GM23338 (cell line): Measurements from ENCODE around the gene TBCEL. TPM values are rescaled to one million over a fixed set of nuclear protein-coding genes. Genes with fewer than 3 reads are reported as not detected.

Experiments used
- ATAC-seq: fragments of 200-7000 bp; cut with Tn5 transposase; 3 replicates; pipeline ENCODE4 v1.9.1; 2020
- DNase-seq: peaks from one replicate; pipeline ENCODE4 v3.0.0-alpha.2; 2015; ENCODE audit warnings: low spot score
- H2AFZ ChIP-seq: fragments of 200-600 bp; sonication (generic); 2 replicates; pipeline ENCODE4 v1.8.0; 2016; ENCODE audit warnings: antibody characterized with exemption, mild to moderate bottlenecking, moderate library complexity
- H3F3A ChIP-seq: fragments of 200-600 bp; sonication (generic); replicated peaks from 2 replicates; pipeline ENCODE4 v1.8.0; 2017; ENCODE audit warnings: antibody characterized with exemption, mixed run types, low read depth
- H3K27ac ChIP-seq: fragments of 200-600 bp; sonication (generic); 2 replicates; pipeline ENCODE4 v1.6.1; 2016; ENCODE audit warnings: low read depth
- H3K27me3 ChIP-seq: fragments of 200-600 bp; sonication (generic); 2 replicates; pipeline ENCODE4 v1.8.0; 2016; ENCODE audit warnings: mild to moderate bottlenecking, mixed run types, moderate library complexity; ENCODE audit not compliant: insufficient read depth
- H3K36me3 ChIP-seq: fragments of 200-600 bp; sonication (generic); 2 replicates; pipeline ENCODE4 v1.8.0; 2016; ENCODE audit warnings: mild to moderate bottlenecking; ENCODE audit not compliant: insufficient read depth
- H3K4me1 ChIP-seq: fragments of 200-600 bp; sonication (generic); 2 replicates; pipeline ENCODE4 v1.8.0; 2016; ENCODE audit warnings: mild to moderate bottlenecking, moderate library complexity; ENCODE audit not compliant: insufficient read depth
- H3K4me2 ChIP-seq: fragments of 200-600 bp; sonication (generic); 2 replicates; pipeline ENCODE4 v1.7.1; 2017; ENCODE audit warnings: mixed run types
- H3K4me3 ChIP-seq: fragments of 200-600 bp; sonication (generic); 2 replicates; pipeline ENCODE4 v1.6.1; 2016; ENCODE audit warnings: mixed run types
- H3K79me2 ChIP-seq: fragments of 200-600 bp; sonication (generic); replicated peaks from 2 replicates; pipeline ENCODE4 v1.8.0; 2017; ENCODE audit warnings: mild to moderate bottlenecking; ENCODE audit not compliant: insufficient read depth
- H3K9me2 ChIP-seq: fragments of 200-600 bp; sonication (generic); 2 replicates; pipeline ENCODE4 v1.8.0; 2017; ENCODE audit not compliant: insufficient read depth
- H4K20me1 ChIP-seq: fragments of 200-600 bp; sonication (generic); replicated peaks from 2 replicates; pipeline ENCODE4 v1.8.0; 2017; ENCODE audit warnings: mild to moderate bottlenecking; ENCODE audit not compliant: insufficient read depth
- H3K27ac Mint-ChIP-seq: 2 replicates; pipeline ENCODE4 v1.8.0; 2020; ENCODE audit warnings: inconsistent platforms, mild to moderate bottlenecking, moderate library complexity, mixed read lengths
- H3K27me3 Mint-ChIP-seq: 3 replicates; pipeline ENCODE4 v1.8.0; 2022; ENCODE audit warnings: low read depth, mild to moderate bottlenecking, moderate library complexity, mixed read lengths, inconsistent platforms; ENCODE audit not compliant: insufficient read depth, poor library complexity
- H3K36me3 Mint-ChIP-seq: 3 replicates; pipeline ENCODE4 v1.8.0; 2021; ENCODE audit warnings: low read depth, mild to moderate bottlenecking, inconsistent platforms, moderate library complexity, mixed read lengths
- H3K4me1 Mint-ChIP-seq: 3 replicates; pipeline ENCODE4 v1.8.0; 2020; ENCODE audit warnings: mild to moderate bottlenecking, inconsistent platforms, mixed read lengths
- H3K4me3 Mint-ChIP-seq: 3 replicates; pipeline ENCODE4 v1.8.0; 2021; ENCODE audit warnings: moderate library complexity, mild to moderate bottlenecking, inconsistent platforms, mixed read lengths
- H3K9me3 Mint-ChIP-seq: 3 replicates; pipeline ENCODE4 v1.8.0; 2020; ENCODE audit warnings: moderate library complexity, mild to moderate bottlenecking, inconsistent platforms, mixed read lengths
- CREB1 ChIP-seq: fragments of 250-450 bp; sonication (Bioruptor Pico); IDR thresholded peaks from 2 replicates; pipeline ENCODE4 v1.5.0; 2020; ENCODE audit warnings: low read depth, mild to moderate bottlenecking, moderate library complexity
- CTCF ChIP-seq, 2 experiments: fragments of 200-600 bp in 1 of 2; sonication (generic) in 1 of 2; conservative IDR thresholded peaks; 2 replicates each; pipeline versions ENCODE4 v1.5.1 to v1.6.1; 2016 to 2017; ENCODE audit warnings: antibody characterized with exemption in 2 of 2, low read depth in 2 of 2, mild to moderate bottlenecking in 2 of 2, moderate library complexity in 1 of 2
- ETS1 ChIP-seq: IDR thresholded peaks from 2 replicates; pipeline ENCODE4 v1.6.1; 2016; ENCODE audit warnings: antibody characterized with exemption
- EZH2 ChIP-seq: fragments of 200-600 bp; sonication (generic); IDR thresholded peaks from one replicate; pipeline ENCODE4 v1.8.0; 2017; ENCODE audit warnings: antibody characterized with exemption, mild to moderate bottlenecking, low read depth; ENCODE audit not compliant: unreplicated experiment
- EZH2phosphoT487 ChIP-seq: fragments of 200-600 bp; sonication (generic); IDR thresholded peaks from one replicate; pipeline ENCODE4 v1.8.1; 2018; ENCODE audit warnings: antibody characterized with exemption; ENCODE audit not compliant: unreplicated experiment
- JUNB ChIP-seq: IDR thresholded peaks from one replicate; pipeline ENCODE4 v1.6.1; 2016; ENCODE audit warnings: antibody characterized with exemption; ENCODE audit not compliant: unreplicated experiment
- NANOG ChIP-seq: IDR thresholded peaks from 2 replicates; pipeline ENCODE4 v1.6.1; 2016; ENCODE audit warnings: antibody characterized with exemption, borderline replicate concordance
- POLR2AphosphoS5 ChIP-seq: IDR thresholded peaks from 2 replicates; pipeline ENCODE4 v1.6.1; 2016; ENCODE audit warnings: antibody characterized with exemption, low read depth
- REST ChIP-seq: IDR thresholded peaks from one replicate; pipeline ENCODE4 v1.6.1; 2018; ENCODE audit warnings: antibody characterized with exemption; ENCODE audit not compliant: unreplicated experiment
- ZNF331 ChIP-seq: fragments of 250-450 bp; sonication (Bioruptor Pico); IDR thresholded peaks from 2 replicates; pipeline ENCODE4 v1.5.0; 2020; ENCODE audit warnings: low read depth, mild to moderate bottlenecking, moderate library complexity
- polyA plus RNA-seq: library from polyadenylated mRNA; unstranded; fragments of >200 nt; fragmentation: Nextera tagmentation; extraction: Ambion mirVana; gene quantifications from 2 replicates; pipeline ENCODE4 v1.2.1, GENCODE V29; 2016
- total RNA-seq: library from RNA; depleted of rRNA; stranded (reverse); fragments of >200 nt; shearing (Covaris generic); gene quantifications from 2 replicates; pipeline ENCODE4 v1.2.3, GENCODE V29; 2014

Gene TBCEL
- total and polyA plus RNA-seq, 2 experiments from 2014 or later = 5.4 to 16.2 TPM

GRCh38 chr11:121106812-121107211 is 82.9 kb downstream of the TBCEL start:
- no peaks in the 10 kb centered on the region for H3K36me3 ChIP-seq
- Mint-ChIP-seq H3K27me3 (no peaks in the 10 kb centered on the region), H3K4me3 (no peak overlapping the region), H3K36me3 (no peaks in the 10 kb centered on the region), H3K4me1 (peaks cover 17% of the 10 kb centered on the region), H3K27ac (no peak overlapping the region), H3K9me3 (no peaks in the 10 kb centered on the region)
- TF ChIP-seq EZH2 (no peak), JUNB (no peak), REST (no peak), EZH2phosphoT487 (no peak), ZNF331 (no peak), CREB1 (CRISPR knock-in tag) (no peak), NANOG (no peak), POLR2AphosphoS5 (no peak)
- no peaks in the 10 kb centered on the region for H3K79me2 ChIP-seq
- no peak overlapping the region for H3K4me2 ChIP-seq
- H3F3A ChIP-seq = no peaks in the 10 kb centered on the region
- no peak for DNase-seq
- H4K20me1 ChIP-seq = no peaks in the 10 kb centered on the region
- no peak overlapping the region for H3K4me3 ChIP-seq
- H2AFZ ChIP-seq = no peak overlapping the region
- no peak for ATAC-seq
- H3K4me1 ChIP-seq = no peaks in the 10 kb centered on the region
- H3K27ac ChIP-seq = no peak overlapping the region
- 0 out of 2 replicates have a peak, but pooled peaks cover 3% of the 10 kb centered on the region for H3K9me2 ChIP-seq
- H3K27me3 ChIP-seq = no peaks in the 10 kb centered on the region

- 0 out of 2 replicates have a peak, but pooled peaks cover 3% of the 10 kb centered on the region for H3K9me2 ChIP-seq
- H3F3A ChIP-seq = no peaks in the 10 kb centered on the region
- Mint-ChIP-seq H3K27me3 (no peaks in the 10 kb centered on the region), H3K4me3 (no peak overlapping the region), H3K9me3 (no peaks in the 10 kb centered on the region), H3K36me3 (no peaks in the 10 kb centered on the region), H3K4me1 (peaks cover 15% of the 10 kb centered on the region; the same call in 2 of the 3 replicates), H3K27ac (no peak overlapping the region)
- no peaks in the 10 kb centered on the region for H3K36me3 ChIP-seq
- H3K4me2 ChIP-seq = no peak overlapping the region
- H3K27ac ChIP-seq = no peak overlapping the region
- H3K4me3 ChIP-seq = no peak overlapping the region
- H2AFZ ChIP-seq = no peak overlapping the region
- no peaks in the 10 kb centered on the region for H3K27me3 ChIP-seq
- DNase-seq = no peak
- no peak for ATAC-seq
- no peaks in the 10 kb centered on the region for H3K79me2 ChIP-seq
- H3K4me1 ChIP-seq = no peaks in the 10 kb centered on the region
- H4K20me1 ChIP-seq = no peaks in the 10 kb centered on the region
- TF ChIP-seq CTCF (conservative IDR thresholded peaks at IDR 0.05; ENCODE audit: low read depth in 2 of 2) (no peak), EZH2phosphoT487 (no peak), ETS1 (no peak), ZNF331 (no peak), REST (no peak)
These were observed 84.5 kb downstream of the TBCEL start for GRCh38 chr11:121108413-121108812.
